Stimulated activated naive CD8-positive, alpha-beta T cell treated with anti-CD3 and anti-CD28 coated beads, Interleukin-15, amount 100 ng/mL, for 72 hours (primary cell): ENCODE measurements around the gene LRRN2.
A peak's percentile ranks its signal among the peaks of the same experiment; 100 is the strongest.

Experiments used
- ATAC-seq: fragments of 150-1000 bp; cut with Tn5 transposase; 2 replicates; pipeline ENCODE4 v1.10.0; 2021; ENCODE audit warnings: mild to moderate bottlenecking, moderate library complexity
- DNase-seq, 2 donors: peaks; one replicate each; pipeline ENCODE4 v3.0.0; 2021 to 2022
- H3K27ac Mint-ChIP-seq, 2 donors: one replicate each; pipeline ENCODE4 v1.8.0; 2022; ENCODE audit warnings: mild to moderate bottlenecking in 2 of 2, mixed read lengths in 2 of 2, moderate library complexity in 2 of 2
- H3K27me3 Mint-ChIP-seq: one replicate; pipeline ENCODE4 v1.8.0; 2022; ENCODE audit warnings: mixed read lengths
- H3K4me1 Mint-ChIP-seq: one replicate; pipeline ENCODE4 v1.8.0; 2022; ENCODE audit warnings: mild to moderate bottlenecking, mixed read lengths
- H3K4me3 Mint-ChIP-seq, 2 donors: one replicate each; pipeline ENCODE4 v1.8.0; 2022; ENCODE audit warnings: mild to moderate bottlenecking in 2 of 2, mixed read lengths in 2 of 2, moderate library complexity in 1 of 2
- H3K9me3 Mint-ChIP-seq, 2 donors: one replicate each; pipeline ENCODE4 v1.8.0; 2022; ENCODE audit warnings: mixed read lengths in 2 of 2

LRRN2 gene

DNA sequence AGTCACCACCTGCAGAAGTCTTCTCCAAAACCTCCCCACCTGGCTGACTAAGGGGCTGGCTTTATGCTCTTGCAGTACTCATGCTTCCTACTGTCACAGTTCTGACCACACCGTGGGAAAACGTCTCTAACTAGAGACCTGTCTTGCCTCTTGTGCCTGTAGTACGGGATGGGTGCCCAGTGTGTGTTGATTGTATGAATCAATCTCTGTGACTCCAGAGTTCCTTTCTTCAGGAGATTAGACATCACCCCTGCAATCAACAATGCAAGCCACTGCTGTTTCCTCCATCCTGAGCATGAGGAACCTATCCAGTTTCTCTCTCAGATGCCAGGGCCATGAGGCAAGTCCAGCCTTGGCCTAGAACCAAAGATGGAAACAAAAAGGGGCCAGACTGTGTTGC, 64.1 kb downstream of the LRRN2 start:
- ATAC-seq (no peak), DNase-seq (no peak)
- Mint-ChIP-seq H3K4me1 (no peaks in the 10 kb centered on the region), H3K27me3 (no peaks in the 10 kb centered on the region), H3K9me3 (no peaks in the 10 kb centered on the region), H3K27ac (no peak overlapping the region), H3K4me3 (no peak overlapping the region)

DNA sequence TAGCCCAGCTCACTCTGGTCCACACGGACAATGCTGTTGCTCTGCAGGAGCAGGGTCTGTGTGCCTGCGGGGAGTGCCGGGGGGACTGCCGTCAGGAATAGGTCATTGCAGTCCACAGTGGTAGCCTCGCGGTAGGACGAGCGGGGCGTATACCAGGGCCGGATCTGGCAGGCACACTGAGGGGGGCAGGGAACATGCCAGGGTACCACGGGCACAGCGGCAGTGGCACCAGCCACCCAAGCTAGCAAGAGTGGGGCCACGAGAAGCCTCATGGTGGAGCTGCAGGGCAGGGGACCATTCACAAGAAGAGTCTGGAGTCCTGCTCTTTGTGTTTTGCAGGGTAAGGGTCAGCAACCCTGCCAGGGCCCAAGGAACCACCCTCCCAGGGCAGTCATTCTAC, 65.8 kb downstream of the LRRN2 start:
- no peaks in the 10 kb centered on the region for H3K27me3 Mint-ChIP-seq
- ATAC-seq = no peak
- H3K9me3 Mint-ChIP-seq = no peaks in the 10 kb centered on the region
- no peak overlapping the region for H3K4me3 Mint-ChIP-seq
- DNase-seq = no peak
- no peak overlapping the region for H3K27ac Mint-ChIP-seq
- no peaks in the 10 kb centered on the region for H3K4me1 Mint-ChIP-seq

DNA sequence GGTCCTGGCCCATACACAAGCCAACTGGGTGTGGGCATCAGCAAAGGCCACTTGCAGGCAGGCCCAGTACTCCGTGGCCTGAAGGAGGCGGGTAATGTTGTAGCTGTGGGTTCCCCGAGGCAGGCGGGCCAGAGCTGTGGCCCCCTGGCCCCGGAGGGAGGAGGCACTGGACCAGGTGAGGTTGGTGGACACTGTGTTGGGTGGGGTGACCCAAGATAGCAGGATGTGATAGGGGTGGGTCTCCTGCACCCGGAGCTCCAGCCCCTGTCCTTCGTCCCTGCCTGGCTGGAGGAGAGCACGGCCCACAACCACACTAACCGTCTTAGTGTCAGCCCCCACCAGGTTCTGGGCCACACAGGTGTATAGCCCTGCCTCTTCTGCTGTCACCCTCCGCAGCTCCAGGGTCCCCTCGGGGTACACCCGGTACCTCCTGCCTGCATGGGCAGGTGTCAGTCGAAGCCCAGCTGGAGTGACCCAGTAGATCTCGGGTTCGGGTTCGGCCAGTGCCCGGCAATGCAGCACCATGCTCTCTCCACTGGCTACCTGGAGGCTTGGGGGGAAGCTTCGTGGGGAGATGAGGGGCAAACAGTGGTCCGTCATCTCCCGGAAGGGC, 67.3 kb downstream of the LRRN2 start:
- H3K27ac Mint-ChIP-seq = no peak overlapping the region
- no peak overlapping the region for H3K4me3 Mint-ChIP-seq
- ATAC-seq (no peak), DNase-seq (no peak)
- no peaks in the 10 kb centered on the region for H3K4me1 Mint-ChIP-seq
- no peaks in the 10 kb centered on the region for H3K9me3 Mint-ChIP-seq
- H3K27me3 Mint-ChIP-seq = no peaks in the 10 kb centered on the region

DNA sequence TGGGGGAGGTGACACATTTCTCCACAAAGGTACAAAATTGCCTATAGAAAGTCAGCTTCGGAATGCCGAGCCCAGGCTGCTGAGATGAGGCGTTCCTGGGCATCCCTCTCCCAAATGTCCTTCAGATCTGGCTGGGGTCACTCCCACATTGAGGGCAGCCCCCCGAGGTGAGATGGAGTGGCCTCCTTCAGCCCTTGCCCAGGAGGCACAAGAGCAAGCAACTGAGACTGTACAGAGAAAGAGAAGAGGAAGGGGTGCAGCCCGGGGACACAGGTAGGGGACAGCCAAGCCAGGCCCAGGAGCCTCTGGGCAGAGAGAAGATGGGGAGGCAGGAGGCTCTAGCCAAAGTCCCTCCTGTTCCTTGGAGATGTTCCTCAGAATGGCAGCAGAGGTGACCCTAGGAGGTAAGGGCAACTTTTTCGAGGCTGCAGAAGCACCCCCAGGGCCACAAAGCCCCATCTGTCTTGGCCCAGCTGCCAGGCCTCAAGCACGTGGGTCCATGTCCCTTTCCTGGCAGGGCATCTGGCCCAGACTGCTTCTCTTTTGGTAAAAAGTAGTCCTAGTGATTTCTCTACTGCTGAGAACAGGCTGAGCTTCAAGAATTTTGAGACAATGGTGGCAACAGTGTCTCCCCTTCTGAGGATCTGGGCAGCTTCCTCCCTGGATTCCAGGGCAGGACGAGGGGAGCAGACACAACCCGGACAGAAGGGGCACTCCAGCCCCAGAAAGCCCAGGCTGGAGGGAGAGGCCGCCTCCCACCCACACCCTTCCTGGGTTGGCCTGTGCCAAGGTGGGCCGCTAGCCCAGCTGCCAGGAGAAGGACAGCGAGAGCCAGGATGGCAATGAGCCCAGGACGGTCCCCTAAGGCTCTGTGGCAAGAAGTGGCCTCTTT, 68.0 kb downstream of the LRRN2 start:
- H3K9me3 Mint-ChIP-seq = no peaks in the 10 kb centered on the region
- H3K4me1 Mint-ChIP-seq = no peaks in the 10 kb centered on the region
- H3K27me3 Mint-ChIP-seq = no peaks in the 10 kb centered on the region
- DNase-seq = no peak
- H3K27ac Mint-ChIP-seq = peak overlapping the region in 1 of 2 donors; percentile 46
- H3K4me3 Mint-ChIP-seq = no peak overlapping the region
- ATAC-seq = no peak

DNA sequence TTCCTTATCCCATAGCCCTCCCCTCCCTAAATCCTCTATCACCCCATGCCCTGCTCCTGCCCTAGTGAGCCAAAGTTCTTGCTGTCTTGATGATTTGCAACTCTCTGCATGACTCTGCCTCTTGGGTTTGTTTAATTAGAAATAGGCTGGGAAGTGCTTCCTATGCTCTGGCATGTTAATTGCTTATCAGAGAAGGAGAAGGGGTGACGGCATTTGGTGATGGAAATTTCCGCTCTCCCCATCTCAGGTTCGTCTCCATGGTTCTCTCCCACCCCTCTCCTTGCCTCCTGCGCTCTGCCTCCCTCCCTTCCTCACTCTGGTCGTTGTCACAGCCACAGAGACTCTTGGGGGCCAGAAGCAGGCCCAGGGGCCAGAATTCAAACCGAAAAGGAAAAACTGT, 68.9 kb downstream of the LRRN2 start:
- DNase-seq = no peak
- H3K27ac Mint-ChIP-seq = no peak overlapping the region
- H3K9me3 Mint-ChIP-seq = no peaks in the 10 kb centered on the region
- no peak overlapping the region for H3K4me3 Mint-ChIP-seq
- H3K27me3 Mint-ChIP-seq = no peaks in the 10 kb centered on the region
- no peak for ATAC-seq
- H3K4me1 Mint-ChIP-seq = no peaks in the 10 kb centered on the region

DNA sequence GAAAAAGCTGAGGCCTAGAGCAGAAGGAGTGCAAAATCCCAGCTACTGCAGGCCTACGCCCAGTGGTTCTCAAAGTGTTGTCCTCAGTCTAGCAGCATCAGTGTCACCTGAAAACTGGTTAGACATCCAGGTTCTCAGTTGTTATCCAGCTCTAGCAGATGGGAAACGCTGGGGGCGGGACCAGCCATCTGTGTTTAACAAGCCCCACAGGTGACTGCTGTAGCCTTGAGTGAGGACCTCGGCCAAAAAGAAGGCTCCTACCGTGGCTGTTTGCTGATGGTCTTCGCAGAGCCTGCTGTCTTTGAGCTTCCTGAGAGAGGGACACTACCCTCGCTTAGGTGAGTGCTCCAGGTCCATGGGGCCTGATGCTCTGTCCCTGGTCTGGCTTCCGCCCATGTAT, 69.7 kb downstream of the LRRN2 start:
- no peak for ATAC-seq
- Mint-ChIP-seq H3K4me1 (no peaks in the 10 kb centered on the region), H3K27me3 (no peaks in the 10 kb centered on the region), H3K27ac (no peak overlapping the region), H3K4me3 (no peak overlapping the region), H3K9me3 (no peaks in the 10 kb centered on the region)
- no peak for DNase-seq

DNA sequence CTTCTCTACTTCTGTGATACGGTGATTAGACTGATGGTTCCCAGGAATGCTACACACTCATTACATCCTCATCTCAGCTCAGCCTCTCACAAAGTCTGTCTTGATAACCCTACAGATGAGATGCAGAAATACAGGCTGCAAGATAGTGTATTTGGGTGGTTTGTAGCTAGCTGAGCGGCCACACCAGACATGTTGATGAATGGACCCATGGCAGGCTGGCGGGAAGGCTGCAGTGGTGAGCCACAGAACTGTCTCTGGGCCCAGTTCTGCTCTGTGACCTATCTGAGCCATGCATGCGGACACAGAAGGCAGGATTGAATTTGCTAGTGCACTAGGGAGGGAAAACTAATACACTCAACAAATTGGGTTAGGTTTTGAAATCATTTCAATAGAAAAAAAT, 71.9 kb downstream of the LRRN2 start:
- H3K27ac Mint-ChIP-seq = no peak overlapping the region
- no peaks in the 10 kb centered on the region for H3K9me3 Mint-ChIP-seq
- ATAC-seq (no peak), DNase-seq (no peak)
- no peak overlapping the region for H3K4me3 Mint-ChIP-seq
- no peaks in the 10 kb centered on the region for H3K4me1 Mint-ChIP-seq
- no peaks in the 10 kb centered on the region for H3K27me3 Mint-ChIP-seq

DNA sequence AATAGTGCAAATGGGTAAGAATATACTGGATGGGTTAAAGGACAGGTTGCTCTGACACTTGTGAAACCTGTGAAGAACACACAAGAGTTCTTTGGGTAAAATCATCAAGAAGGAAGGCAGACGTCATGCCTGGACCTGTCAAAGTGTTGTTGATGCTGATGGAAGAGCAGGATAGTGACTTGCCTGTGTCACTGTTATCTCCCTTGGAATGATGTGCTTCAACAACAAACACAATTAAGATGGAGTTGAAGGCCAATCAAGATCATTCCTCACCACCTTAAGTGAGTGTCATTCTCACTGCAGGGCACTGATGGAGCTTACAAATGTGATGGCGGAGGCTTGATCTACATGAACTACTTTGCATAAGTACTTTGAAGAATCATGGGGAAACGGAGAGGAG, 73.2 kb downstream of the LRRN2 start:
- DNase-seq = no peak
- Mint-ChIP-seq H3K27me3 (no peaks in the 10 kb centered on the region), H3K9me3 (no peaks in the 10 kb centered on the region), H3K4me1 (no peaks in the 10 kb centered on the region), H3K27ac (no peak overlapping the region), H3K4me3 (no peak overlapping the region)
- ATAC-seq = no peak

DNA sequence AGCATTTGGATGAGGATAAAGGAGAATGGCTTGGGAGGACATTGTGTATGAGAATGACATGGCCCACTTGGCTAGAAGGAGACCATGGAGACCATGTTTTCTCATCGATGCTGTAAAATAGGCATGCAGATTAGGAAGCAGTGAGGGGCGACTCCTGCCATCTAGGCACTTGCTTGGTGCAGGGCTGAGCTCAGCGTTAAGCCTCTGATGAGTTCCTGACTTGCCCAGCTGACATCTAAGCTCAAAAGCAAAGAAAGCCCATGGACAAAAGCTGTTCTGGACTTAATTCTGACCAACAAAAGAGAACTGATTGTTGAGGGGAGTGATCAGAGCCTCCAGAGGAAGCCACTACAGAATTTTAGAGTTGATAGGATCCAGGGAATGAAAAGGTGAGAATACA, 74.5 kb downstream of the LRRN2 start:
- no peaks in the 10 kb centered on the region for H3K27me3 Mint-ChIP-seq
- DNase-seq (no peak), ATAC-seq (no peak)
- H3K4me3 Mint-ChIP-seq = no peak overlapping the region
- H3K4me1 Mint-ChIP-seq = no peaks in the 10 kb centered on the region
- no peaks in the 10 kb centered on the region for H3K9me3 Mint-ChIP-seq
- no peak overlapping the region for H3K27ac Mint-ChIP-seq

DNA sequence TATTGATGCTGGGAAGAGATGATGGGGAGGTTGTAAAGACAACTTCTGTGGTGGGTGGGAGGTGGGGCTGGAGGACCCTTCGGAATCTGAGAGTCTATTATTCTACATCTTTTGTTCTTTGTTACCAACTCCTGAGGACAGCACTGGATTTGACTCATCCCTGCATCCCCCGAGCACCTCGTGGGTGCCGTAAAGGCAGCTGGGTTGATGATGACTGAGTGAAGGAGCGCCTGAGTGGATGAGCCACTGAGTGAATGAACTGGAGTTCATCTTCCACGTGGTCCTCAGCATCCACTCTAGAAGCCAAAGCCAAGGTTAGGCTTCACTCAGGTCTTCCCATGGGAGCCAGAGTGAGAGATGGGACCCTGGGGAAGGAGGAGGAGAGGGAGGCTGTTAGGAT, 77.6 kb downstream of the LRRN2 start:
- Mint-ChIP-seq H3K27me3 (no peaks in the 10 kb centered on the region), H3K27ac (no peak overlapping the region), H3K4me1 (no peaks in the 10 kb centered on the region), H3K4me3 (no peak overlapping the region), H3K9me3 (no peaks in the 10 kb centered on the region)
- no peak for DNase-seq
- ATAC-seq = no peak

DNA sequence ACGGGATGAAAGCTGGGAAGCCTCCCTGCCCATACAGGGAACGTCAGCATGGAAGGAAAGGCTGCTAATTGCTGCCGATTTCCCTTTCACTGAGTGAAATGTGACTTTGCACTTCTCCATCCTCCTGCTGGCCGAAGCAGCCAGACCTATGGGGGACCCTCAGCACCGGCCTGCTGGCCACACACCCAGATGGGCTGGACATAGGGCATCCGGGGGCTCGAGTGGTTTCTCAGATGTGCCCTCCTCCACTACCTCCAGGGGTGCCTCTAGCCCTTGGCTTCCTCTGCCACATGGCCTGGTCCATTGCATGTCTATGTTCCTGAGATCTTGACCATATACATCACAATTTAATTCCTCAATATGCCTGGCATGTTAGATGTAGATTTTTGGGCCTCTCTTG, 79.7 kb downstream of the LRRN2 start:
- H3K9me3 Mint-ChIP-seq = no peaks in the 10 kb centered on the region
- no peaks in the 10 kb centered on the region for H3K27me3 Mint-ChIP-seq
- no peak overlapping the region for H3K4me3 Mint-ChIP-seq
- no peaks in the 10 kb centered on the region for H3K4me1 Mint-ChIP-seq
- ATAC-seq (no peak), DNase-seq (no peak)
- peak overlapping the region in 1 of 2 donors; percentile 59 for H3K27ac Mint-ChIP-seq

DNA sequence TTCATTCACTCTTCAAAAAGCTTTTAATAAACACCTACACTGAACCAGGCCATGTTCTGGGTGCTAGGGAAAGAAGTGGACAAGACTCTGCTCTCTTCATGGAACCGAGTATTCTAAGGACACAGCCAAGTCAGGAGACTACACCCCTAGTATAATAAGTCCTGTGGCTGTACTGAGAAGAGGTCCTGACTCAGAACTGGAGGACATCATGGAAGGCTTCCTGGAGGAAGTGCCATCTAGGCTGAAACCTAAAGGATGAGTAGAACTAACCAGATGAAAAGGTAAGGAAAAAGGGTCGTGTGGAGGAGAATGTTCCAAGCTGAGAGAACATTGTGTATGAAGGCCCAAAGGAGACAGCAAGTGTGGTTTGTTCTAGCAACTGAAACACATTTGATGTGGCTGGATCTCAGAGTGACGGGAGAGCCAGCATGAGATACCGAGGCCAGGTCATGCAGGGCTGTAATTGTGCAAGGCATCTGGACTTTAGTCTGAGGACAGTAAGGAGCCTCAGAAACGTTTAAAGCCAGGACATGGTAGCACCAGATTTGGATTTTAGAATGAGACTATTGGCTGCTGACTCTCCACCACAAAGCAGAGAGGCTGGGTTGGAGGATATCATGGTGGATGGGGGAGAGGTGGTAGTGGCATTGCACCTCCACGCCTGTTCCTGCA, 82.5 kb downstream of the LRRN2 start:
- no peaks in the 10 kb centered on the region for H3K9me3 Mint-ChIP-seq
- no peak overlapping the region for H3K4me3 Mint-ChIP-seq
- DNase-seq (no peak), ATAC-seq (no peak)
- H3K4me1 Mint-ChIP-seq = no peaks in the 10 kb centered on the region
- no peaks in the 10 kb centered on the region for H3K27me3 Mint-ChIP-seq
- H3K27ac Mint-ChIP-seq = peak overlapping the region in 1 of 2 donors; percentile 50

DNA sequence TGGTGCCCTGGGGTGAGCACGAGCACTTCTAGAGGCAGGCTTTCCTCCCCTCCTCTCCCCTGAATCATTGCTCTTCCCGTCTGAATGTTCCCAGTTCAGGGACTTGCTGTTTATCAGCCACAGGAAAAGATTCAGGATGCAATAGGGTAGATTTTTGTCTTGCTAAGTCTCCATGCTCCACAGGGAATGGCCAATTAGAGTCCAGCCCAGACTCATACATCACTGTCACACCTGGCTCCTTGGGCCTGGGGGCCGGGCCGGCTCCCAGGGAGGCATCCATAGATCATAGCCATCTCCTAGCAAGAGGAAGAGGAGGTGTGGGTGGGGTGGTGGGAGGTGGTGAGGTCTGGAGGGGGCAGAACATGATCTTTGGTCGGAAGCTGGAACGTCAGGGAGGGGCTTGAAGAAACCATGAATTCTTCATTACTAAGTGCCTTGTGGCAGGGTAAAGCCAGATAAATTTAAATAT, 83.4 kb downstream of the LRRN2 start:
- Mint-ChIP-seq H3K27me3 (no peaks in the 10 kb centered on the region), H3K4me1 (no peaks in the 10 kb centered on the region), H3K27ac (no peak overlapping the region), H3K9me3 (no peaks in the 10 kb centered on the region), H3K4me3 (no peak overlapping the region)
- DNase-seq = no peak
- ATAC-seq = no peak

DNA sequence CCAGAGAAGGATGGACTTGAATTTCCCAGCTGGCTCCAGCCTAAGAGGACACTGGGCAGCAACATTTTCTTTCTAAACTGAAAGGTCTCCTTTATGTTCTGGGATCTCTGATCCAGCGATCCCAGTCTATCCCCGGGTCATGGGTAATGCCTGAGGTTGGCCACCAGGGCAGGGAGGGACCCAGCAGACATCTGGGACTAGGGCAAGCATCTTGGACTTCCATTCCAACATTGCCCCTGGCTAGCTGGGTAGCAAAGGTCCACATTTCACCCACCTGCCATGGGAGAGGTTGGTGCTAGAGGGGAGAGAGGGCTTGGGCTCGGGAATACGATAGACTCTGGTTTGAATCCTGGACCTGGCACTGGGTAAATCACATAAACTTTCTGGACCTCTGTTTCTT, 84.6 kb downstream of the LRRN2 start:
- DNase-seq (no peak), ATAC-seq (no peak)
- no peak overlapping the region for H3K27ac Mint-ChIP-seq
- H3K4me1 Mint-ChIP-seq = no peaks in the 10 kb centered on the region
- H3K9me3 Mint-ChIP-seq = no peaks in the 10 kb centered on the region
- no peaks in the 10 kb centered on the region for H3K27me3 Mint-ChIP-seq
- no peak overlapping the region for H3K4me3 Mint-ChIP-seq

DNA sequence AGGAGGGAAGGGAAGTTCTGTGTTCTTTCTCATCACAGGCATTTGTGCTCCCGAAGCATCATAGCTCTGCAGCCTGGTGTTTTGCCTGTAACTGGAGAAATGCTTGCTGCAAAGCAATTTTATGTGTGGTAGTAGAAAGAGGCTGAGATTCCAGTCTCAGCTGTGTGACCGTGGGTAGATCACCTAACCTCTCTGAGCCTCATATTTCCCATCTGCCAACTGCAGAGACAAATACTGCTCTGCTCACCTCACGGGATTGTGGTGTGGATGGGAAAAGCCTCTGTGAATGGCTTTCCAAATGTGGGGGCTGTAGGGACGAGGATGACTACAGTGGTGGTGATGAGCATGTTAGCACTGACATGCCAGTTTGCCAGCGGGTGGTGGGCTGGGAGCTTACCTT, 85.3 kb downstream of the LRRN2 start:
- H3K27me3 Mint-ChIP-seq = no peaks in the 10 kb centered on the region
- H3K9me3 Mint-ChIP-seq = no peaks in the 10 kb centered on the region
- peak overlapping the region in 1 of 2 donors; percentile 12 for H3K27ac Mint-ChIP-seq
- no peak overlapping the region for H3K4me3 Mint-ChIP-seq
- ATAC-seq (no peak), DNase-seq (no peak)
- no peaks in the 10 kb centered on the region for H3K4me1 Mint-ChIP-seq

DNA sequence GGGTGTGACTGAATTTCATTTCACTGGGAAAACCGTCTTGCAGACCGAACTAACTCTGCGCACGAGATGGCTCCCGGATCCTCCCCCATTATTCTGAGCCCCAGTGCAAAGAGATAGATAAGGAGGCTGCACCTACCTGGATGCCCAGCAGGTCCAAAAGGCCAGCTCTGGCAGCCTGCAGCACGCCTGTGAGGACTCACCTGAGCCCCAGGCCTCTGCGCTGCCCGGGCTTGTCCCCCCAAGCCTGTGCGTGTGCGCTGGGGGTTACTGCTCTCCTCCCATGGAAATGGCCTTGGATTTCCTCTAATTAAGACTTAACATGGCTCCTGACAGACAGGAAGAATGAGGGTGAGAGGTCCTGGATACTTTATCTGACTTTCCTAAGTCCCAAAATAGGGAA, 85.9 kb downstream of the LRRN2 start:
- Mint-ChIP-seq H3K9me3 (no peaks in the 10 kb centered on the region), H3K27ac (no peak overlapping the region), H3K27me3 (no peaks in the 10 kb centered on the region), H3K4me1 (no peaks in the 10 kb centered on the region), H3K4me3 (no peak overlapping the region)
- DNase-seq (no peak), ATAC-seq (no peak)
